Endothelial cell of umbilical vein (primary cell): ENCODE measurements around the gene CCDC6.

Source experiments
- CTCF ChIP-seq, 2 donors: IDR thresholded peaks; 1 replicate in 1 of 2; 2 replicates in 1 of 2; pipeline ENCODE4 v1.5.1; 2011; ENCODE audit warnings: low read length in 2 of 2, mild to moderate bottlenecking in 2 of 2, moderate library complexity in 2 of 2, control low read depth in 1 of 2, inconsistent platforms in 1 of 2, low read depth in 1 of 2; ENCODE audit not compliant: insufficient read depth in 1 of 2; ENCODE audit errors: extremely low read depth in 1 of 2
- EZH2 ChIP-seq: IDR thresholded peaks from 2 replicates; pipeline ENCODE4 v1.6.1; 2012; ENCODE audit warnings: borderline replicate concordance, low read depth, mild to moderate bottlenecking, moderate library complexity, low read length, inconsistent platforms; ENCODE audit not compliant: severe bottlenecking
- FOS ChIP-seq: IDR thresholded peaks from 2 replicates; pipeline ENCODE4 v1.6.1; 2011; ENCODE audit warnings: mild to moderate bottlenecking, low read length, moderate library complexity, borderline replicate concordance; ENCODE audit not compliant: insufficient read depth
- MAX ChIP-seq: IDR thresholded peaks from 2 replicates; pipeline ENCODE4 v1.6.1; 2011; ENCODE audit not compliant: insufficient read depth, insufficient read length
- POLR2A ChIP-seq: IDR thresholded peaks from 2 replicates; pipeline ENCODE4 v1.6.1; 2012; ENCODE audit warnings: low read depth, mild to moderate bottlenecking, control low read depth, low read length
- POLR2AphosphoS5 ChIP-seq: IDR thresholded peaks from 2 replicates; pipeline ENCODE4 v1.6.1; 2012; ENCODE audit warnings: low read depth, mild to moderate bottlenecking, control low read depth, low read length, moderate library complexity; ENCODE audit not compliant: insufficient read depth

- no peak for TF ChIP-seq CTCF (IDR thresholded peaks at IDR 0.05; ENCODE audit: extremely low read depth in 1 of 2, insufficient read depth in 1 of 2, low read depth in 1 of 2, low read length in 2 of 2)
- no peak for TF ChIP-seq POLR2A
- no peak for TF ChIP-seq EZH2
- no peak for TF ChIP-seq POLR2AphosphoS5
- TF ChIP-seq MAX = no peak
- no peak for TF ChIP-seq FOS
These were observed 112.4 kb downstream of the CCDC6 start for GRCh38 chr10:59793919-59794318.
